IPS-18c (cell line): ENCODE measurements around the gene CKS2.

Source experiments
- H3K4me3 ChIP-seq: 2 replicates; pipeline ENCODE4 v1.7.0; 2013; ENCODE audit warnings: low read depth, mild to moderate bottlenecking, low read length, moderate library complexity; ENCODE audit not compliant: insufficient read depth
- H3K9me3 ChIP-seq: one replicate; pipeline ENCODE4 v1.6.1; 2013; ENCODE audit warnings: mild to moderate bottlenecking, low read length, moderate library complexity; ENCODE audit not compliant: control insufficient read depth, insufficient read depth

Gene CKS2

DNA sequence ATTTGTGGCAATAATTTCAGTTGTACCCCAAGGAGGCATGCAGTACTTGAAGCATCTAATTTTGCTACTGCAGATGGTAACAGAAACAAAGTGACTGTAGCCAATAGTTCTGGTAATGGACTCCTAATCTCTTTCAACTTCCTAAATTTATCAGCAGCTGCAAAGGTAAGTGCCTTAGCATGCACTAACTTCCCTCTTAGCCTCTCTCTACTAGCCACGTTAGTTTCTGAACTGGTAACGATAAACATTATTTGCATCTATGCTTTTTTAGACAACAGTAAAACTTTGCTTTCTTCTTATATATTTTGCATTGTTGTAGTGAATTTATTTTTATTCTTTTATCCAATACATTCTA is 6.2 kb upstream of the CKS2 start:
- no peak overlapping the region for H3K4me3 ChIP-seq

GRCh38 chr9:89305868-89306267 is 5.1 kb upstream of the CKS2 start:
- H3K9me3 ChIP-seq = peaks cover 2% of the 10 kb centered on the region
- no peak overlapping the region for H3K4me3 ChIP-seq

More for the DNA sequence above, 6.2 kb upstream of the CKS2 start:
- peaks cover 2% of the 10 kb centered on the region for H3K9me3 ChIP-seq

DNA sequence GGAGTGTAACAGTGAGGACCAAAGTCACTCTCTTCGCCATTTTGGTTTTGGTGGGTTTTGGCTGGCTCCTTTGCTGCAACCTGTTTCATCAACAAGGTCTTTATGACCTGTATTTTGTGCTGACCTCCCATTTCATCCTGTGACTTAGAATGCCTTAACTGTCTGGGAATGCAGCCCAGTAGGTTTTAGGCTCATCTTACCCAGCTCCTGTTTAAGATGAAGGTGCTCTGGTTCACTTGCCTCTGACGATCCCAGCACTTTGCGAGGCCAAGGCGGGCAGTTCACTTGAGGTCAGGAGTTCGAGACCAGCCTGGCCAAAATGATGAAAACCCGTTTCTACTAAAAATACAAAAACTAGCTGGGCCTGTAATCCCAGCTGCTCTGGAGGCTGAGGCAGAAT is 1.8 kb upstream of the CKS2 start:
- H3K9me3 ChIP-seq = peaks cover 2% of the 10 kb centered on the region
- no peak overlapping the region for H3K4me3 ChIP-seq

- Histone ChIP-seq H3K9me3 (peaks cover 2% of the 10 kb centered on the region), H3K4me3 (peak overlapping the region; percentile 73)
These were observed 1.2 kb upstream of the CKS2 start for GRCh38 chr9:89309608-89310474.

DNA sequence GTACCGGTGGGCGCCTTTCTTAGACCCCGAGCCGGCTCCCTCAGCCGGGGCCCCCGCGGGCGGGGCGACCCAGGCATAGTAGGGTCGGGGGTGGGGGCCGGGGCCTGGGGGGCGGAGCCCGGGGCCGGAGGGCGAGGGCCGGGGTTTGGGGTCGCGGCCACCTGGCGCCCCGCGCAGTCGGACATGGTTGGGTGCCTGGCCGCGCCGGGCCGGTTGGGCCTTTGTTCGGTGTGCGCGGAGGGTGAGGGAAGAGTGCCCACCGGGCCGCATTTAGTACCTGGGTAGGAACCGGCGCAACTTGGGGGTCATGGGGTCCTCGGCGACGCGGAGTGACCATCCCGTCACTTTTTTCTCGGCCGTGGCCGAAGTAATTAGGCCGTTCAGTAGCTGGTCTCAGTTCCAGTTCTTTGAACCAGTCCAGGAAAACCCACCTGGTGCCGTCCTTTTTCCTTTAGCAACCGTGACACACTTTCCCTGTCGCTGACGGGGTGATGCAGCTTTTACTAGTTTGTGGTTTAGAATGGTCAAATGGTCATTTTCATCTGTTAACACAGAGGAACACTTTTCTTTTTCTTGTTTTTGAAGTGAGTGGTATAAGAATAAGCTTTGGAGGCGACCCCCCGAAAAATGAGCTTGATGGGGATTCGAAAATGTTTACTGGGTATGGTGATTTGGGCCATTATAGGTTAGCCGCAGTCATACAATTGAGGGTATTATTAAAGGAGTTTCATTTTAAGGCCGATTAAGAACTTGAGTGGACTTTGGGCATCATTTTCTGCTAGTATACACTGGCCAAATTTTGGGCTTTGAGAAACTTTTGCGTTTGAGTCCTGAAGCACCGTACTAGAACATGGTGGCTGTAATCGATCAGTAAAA is 589 bp downstream of the CKS2 start:
- H3K4me3 ChIP-seq = peak overlapping the region; percentile 85
- H3K9me3 ChIP-seq = no peaks in the 10 kb centered on the region

DNA sequence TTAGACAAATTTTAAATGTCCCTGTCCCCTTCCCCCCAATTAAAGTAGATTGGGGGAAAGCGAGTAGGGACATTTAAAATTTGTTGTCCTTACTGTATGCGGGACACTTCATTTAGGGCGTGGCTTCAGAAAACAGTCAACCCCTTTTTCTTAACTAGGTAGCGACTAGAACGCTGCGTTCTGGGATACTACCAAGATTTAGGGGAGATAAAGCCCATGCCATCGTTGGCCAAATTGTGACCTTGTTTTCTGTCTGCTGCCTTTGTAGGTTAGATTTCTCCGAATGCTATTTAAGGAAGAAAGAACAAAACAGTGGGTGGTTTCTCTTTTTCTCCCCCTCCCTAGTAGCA is 1.2 kb downstream of the CKS2 start:
- peak overlapping the region; percentile 85 for H3K4me3 ChIP-seq
- H3K9me3 ChIP-seq = no peaks in the 10 kb centered on the region

GRCh38 chr9:89313842-89314241 is 2.8 kb downstream of the CKS2 start:
- H3K4me3 ChIP-seq = no peak overlapping the region
- no peaks in the 10 kb centered on the region for H3K9me3 ChIP-seq

DNA sequence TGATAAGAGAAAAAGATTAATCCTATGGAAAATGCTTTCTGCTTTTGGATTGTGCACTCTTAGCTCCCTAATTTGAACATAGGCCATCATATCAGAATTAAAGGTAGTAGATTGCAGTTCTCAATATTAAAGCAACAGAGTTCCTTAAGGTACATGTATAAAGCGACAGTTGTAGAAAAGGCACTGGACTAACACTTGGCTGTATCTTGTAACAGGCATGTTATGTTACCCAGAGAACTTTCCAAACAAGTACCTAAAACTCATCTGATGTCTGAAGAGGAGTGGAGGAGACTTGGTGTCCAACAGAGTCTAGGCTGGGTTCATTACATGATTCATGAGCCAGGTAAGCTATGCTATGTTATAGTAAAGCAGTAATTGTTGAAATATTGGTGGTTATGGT is 4.0 kb downstream of the CKS2 start:
- Histone ChIP-seq H3K9me3 (no peaks in the 10 kb centered on the region), H3K4me3 (no peak overlapping the region)

- no peaks in the 10 kb centered on the region for H3K9me3 ChIP-seq
- no peak overlapping the region for H3K4me3 ChIP-seq
These were observed 4.5 kb downstream of the CKS2 start for GRCh38 chr9:89315482-89315881.

- no peak overlapping the region for H3K4me3 ChIP-seq
These were observed 6.3 kb downstream of the CKS2 start for GRCh38 chr9:89317282-89317681.

GRCh38 chr9:89318123-89319014 is 7.4 kb downstream of the CKS2 start, which contains the start of gene SECISBP2:
TSS of gene SECISBP2 (plus strand) at chr9:89318500. CDS start at chr9:89318577, 77 bp downstream.
- no peaks in the 10 kb centered on the region for H3K9me3 ChIP-seq
- H3K4me3 ChIP-seq = peak within 1 kb of the TSS; percentile 85

More at GRCh38 chr9:89317282-89317681, 6.3 kb downstream of the CKS2 start:
- H3K9me3 ChIP-seq = no peaks in the 10 kb centered on the region

DNA sequence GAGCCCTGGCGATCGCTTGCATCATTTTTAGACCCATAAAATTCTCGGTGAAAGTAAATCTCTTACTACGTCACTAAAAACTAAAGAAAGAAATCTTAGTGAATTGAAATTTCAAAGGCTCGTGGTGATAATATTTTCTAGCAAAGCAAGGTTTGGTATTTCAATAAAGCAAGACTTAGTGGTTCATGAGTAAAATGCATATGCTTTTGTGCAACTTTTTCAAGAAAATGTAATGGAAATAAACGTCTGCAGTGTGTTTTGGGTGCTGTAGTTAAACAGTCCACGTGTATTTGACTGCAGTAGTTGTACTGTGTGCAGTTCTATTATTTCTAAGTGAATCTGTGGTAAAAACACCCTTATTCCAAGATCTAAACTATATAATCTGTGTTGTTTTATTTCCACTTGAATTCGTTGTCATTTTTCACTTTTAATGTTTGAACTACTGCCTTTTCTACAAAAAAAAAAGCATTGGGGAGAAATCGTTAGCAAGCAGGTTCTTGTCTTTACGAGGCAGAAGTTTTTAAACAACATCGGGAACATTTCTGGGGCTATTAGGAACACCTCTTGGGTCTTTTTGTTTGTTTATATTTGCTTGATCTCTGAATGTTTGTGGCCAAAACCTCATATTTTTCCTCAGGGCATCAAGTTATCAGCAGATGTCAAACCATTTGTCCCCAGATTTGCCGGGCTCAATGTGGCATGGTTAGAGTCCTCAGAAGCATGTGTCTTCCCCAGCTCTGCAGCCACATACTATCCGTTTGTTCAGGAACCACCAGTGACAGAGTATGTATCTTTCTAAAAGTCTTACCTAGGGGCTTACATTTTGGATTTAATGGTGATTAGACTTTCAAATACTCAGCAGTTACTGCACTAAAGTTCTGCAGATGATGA is 8.3 kb downstream of the CKS2 start:
- H3K9me3 ChIP-seq = no peaks in the 10 kb centered on the region
- H3K4me3 ChIP-seq = peak overlapping the region; percentile 85

- H3K4me3 ChIP-seq = no peak overlapping the region
- H3K9me3 ChIP-seq = no peaks in the 10 kb centered on the region
These were observed 12.4 kb downstream of the CKS2 start for GRCh38 chr9:89323390-89323789.

DNA sequence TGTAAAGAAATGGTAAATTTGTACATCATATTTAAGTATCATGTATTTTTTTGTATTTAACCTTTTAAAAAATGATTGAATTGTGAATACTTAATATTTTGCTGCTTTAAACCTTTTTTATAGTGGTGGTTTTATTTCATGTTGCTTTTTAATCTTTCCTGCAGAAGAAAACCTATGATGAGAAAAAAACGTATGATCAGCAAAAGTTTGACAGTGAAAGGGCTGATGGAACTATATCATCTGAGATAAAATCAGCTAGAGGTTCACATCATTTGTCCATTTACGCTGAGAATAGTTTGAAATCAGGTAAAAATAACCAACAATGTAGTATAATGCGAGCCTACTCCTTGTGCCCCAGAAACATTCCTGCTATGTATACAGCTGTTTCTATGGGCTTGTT is 14.7 kb downstream of the CKS2 start:
- no peak overlapping the region for H3K4me3 ChIP-seq
- H3K9me3 ChIP-seq = no peaks in the 10 kb centered on the region

DNA sequence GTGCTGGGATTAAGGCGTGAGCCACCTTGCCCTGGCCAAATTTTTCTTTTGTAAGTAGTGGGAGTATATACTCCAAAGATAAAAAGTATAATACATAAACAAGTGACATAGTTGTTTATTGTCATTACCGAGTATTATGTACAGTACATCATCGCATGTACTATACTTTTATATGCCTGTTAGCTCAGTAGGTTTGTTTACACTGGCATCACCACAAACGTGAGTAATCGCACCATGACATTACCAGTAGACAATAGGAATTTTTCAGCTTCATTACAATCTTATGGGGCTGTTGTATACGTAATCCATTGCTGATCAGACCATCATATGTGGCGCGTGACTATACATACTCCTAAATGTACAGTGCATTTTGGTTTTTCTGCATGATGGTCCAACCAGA is 17.1 kb downstream of the CKS2 start:
- H3K4me3 ChIP-seq = no peak overlapping the region
- no peaks in the 10 kb centered on the region for H3K9me3 ChIP-seq

GRCh38 chr9:89329917-89330316 is 18.9 kb downstream of the CKS2 start:
- no peaks in the 10 kb centered on the region for H3K9me3 ChIP-seq
- H3K4me3 ChIP-seq = no peak overlapping the region
